Measurements from ENCODE around the gene TRIM28.
"Not testable (repeated sequence)": the region's sequence is repeated elsewhere in the genome, so short reads cannot be mapped to it uniquely, and the experiment has no call there.

Gene TRIM28

DNA sequence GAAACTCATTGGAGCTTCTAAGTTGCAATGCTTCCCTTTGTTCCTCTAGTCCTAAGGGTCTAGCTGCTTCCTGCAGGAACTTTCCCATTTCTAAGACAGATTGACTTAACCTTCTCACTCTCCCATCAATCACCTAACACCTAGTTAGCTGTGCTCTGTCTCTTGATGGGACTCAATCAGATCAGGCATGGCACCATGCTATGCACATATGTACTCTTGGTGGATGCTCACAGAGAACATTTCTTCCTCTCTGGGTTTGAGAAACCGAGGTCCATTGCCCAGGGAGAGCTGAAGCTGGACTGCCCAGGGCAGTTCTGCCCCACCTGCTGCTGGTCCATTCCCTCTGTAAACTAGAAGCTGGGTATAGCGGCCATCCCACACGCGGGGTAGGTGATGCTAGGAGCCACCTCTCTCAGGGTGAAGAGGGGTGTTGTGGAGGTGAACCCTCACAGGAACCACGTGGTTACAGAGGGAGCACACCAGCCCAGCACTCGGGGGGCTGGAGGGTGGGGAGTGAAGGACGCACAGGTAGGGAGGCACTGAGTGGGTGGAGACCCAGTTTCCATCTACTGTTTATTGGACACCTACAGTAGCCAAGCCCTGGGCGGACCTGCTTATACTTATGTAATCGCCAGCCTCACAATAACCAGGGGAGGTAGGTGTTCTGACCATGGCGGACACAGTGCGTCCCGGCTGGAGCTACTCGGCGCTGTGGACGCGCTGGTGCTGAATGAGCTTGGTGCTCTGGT, 17.7 kb downstream of the TRIM28 start:
- no peak for DNase-seq

DNA sequence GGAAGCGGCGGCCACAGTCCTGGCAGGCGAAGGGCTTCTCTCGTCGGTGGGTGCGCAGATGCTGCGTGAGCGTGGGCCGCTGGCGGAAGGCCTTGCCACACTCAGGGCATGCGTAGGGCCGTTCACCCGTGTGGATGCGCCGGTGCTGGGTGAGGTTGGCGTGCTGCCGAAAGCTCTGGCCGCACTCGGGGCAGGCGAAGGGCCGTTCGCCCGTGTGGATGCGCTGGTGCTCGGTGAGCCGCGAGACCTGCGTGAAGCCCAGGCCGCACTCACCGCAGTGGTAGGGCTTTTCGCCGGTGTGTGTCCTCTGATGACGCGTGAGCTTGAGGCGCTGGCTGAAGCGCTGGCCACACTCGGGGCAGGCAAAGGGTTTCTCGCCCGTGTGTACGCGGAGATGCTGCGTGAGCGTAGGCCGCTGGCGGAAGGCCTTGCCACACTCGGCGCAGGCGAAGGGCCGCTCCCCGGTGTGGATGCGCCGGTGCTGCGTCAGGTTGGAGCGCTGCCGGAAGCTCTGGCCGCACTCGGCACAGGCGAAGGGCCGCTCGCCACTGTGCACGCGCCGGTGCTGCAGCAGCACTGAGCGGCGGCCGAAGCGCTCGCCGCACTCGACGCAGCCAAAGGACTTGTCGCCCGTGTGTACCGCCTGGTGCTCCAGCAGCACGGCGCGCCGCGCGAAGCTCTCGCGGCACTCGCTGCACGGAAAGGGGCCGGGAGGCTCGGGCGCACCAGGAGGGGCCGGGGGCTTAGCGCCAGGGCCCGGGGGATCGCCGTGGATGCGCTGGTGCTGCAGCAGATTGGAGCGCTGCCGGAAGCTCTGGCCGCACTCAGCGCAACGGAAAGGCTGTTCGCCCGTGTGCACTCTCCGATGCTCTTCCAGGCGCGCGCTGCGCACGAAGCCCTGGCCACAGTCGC, 18.5 kb downstream of the TRIM28 start:
- peak; percentile 41 for DNase-seq

DNA sequence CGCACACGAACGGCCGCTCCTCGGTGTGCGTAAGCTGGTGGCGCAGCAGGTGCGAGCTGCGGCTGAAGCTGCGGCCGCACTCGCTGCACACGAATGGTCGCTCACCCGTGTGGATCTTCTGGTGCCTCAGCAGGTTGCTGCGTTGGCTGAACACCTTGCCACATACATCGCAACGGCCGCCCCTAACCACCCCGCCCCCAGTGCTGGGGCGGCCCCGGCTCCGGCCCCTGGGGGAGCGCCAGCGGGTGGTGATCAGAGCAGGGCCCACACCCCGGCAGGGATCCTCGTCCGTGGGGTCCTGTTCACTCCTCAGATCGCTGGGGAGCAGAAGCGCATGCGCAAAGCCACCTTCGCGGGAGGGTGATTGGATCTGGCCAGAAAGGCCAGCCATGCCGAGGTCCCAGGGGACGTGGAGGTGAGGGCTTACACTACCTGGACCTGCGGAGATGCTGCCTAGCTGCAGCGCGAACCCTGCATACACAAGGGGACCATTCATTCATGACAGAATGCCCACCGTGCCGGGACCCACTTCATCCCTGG, 19.2 kb downstream of the TRIM28 start:
- peak; percentile 35 for DNase-seq

DNA sequence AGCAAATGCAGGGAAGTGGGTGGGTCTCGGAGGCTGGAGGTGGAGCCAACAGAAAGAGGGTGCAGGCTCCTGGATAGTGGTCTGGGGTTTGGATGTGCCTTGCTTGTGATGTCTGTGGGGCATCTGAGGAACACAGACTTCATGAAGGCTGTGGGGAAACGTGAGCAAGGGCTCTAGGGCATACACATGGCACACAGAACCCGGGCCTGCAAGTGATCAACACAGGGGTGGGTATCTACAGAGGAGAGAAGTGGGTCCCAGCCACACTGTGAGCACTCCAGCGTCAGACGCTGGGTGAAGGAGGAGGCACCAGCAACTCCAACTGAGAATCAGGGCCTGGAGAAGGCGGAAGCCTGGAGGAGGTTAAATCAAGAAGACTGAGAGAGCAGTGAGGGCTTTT, 20.0 kb downstream of the TRIM28 start:
- no peak for DNase-seq

DNA sequence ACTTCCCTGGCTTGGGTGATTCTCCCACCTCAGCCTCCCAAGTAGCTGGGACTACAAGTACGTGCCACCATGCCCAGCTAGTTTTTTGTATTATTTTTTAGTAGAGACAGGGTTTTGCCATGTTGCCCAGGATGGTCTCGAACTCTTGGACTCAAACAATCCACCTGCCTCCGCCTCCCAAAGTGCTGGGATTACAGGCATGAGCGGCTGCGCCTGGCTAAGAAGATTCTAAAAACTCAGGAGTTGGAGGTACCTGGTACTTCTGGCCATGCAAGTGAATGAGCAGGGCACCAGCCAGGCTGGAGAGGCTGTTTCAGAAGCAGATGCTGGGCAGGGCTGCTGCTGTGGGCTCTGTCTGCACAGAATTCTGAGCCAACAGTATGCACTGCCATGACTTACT, 23.1 kb downstream of the TRIM28 start:
- no peak for DNase-seq

DNA sequence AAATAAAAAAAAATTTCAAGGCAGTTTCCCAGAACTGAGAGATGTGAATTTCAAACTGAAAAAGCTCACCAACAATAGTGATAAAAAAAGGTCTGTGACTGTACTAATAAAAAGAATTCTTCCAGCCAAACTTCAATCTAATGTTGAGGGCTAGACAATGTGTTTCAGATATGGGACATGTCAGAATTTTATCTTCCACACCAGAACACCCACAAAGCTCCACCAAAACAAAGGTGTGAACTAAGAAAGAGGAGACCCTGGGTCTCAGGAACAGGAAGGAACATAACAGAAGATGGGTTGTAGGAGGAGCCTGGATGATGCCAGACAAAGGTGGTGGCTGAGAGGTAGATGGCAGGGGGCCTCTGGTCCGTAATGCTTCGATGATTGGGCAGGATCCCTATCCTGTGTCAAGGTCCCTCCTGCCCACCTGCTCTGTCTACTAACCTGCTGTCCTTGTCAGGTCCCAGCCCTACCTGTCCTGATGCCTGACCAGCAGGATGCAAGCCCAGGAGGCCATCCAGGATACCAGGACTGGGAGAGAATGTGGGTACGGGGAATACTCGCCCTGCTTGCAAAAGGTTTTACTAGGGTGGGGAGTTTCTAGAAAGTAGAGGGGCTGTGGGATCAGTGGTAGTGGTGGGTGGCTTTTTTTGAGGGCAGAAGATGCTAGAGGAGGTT, 24.7 kb downstream of the TRIM28 start:
- DNase-seq, result no peak

DNA sequence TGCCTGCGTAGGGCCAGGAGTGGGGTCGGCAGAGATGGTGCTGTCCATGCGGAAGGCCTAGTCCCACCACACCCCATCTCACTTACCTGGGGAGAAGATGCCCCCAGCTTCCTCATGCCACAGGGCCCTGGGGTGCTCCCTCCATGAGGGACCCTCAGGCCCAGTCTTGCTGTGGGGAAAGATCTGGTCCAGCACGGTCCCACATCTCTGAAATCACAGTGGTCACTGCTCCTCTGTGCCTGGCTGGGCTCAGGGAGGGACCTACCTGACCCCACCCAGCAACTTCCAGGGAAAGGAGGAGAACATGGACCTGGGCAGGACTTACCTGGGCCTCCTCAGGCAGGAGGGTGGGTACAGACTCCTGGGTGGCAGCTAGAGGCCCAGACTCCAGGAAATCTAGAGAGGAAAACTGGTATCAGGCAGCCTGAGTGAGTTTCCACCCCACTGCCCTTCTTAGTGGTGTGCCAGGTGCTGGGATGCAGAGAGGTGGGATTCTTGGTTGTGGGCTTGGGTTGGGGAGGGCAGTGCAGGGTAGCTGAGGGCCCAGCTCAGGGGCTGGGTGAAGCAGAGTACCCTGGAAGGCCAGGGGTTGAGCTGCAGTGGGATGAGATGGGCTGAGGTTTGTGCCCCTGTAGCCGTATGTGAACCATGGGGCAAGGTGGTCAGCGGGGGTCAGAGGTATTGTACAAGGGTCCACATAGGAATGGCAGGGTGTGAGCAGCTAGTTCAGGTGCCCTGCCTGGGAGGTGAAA, 25.5 kb downstream of the TRIM28 start:
- DNase-seq, result no peak

DNA sequence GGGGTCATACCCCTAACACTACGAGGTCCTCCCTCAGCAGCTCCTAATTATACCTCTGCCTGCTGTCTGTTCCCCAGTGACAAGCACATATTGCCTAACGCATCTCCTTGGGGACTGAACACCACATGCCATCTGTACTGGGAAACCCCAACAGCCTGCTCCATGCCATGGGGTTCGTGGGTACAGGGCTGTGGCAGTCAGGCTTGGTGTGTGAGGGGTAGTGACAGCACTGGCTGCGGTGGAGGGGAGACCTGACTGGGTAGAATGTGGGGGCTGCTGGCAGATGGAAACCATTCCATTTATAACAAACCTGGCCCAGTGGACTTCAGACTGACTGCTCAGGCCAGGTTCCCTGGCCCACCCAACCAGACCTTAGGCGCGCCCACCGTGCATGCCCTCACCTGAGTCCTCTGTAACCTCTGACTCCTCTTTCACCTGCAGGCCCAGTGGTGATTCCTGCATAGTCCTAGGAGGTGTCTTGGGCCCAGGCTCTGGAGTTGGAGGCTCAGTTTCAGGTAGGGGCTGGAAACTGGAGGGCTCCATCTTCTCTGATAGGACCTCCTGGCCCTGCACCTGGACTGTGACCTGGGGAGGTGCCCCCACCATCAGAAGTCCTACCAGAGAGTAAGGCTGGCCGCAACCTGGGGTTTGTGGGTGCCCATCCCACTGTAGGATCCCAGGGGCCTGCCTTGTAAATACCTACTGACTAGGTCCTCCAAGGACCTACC, 26.2 kb downstream of the TRIM28 start:
- DNase-seq, result no peak

DNA sequence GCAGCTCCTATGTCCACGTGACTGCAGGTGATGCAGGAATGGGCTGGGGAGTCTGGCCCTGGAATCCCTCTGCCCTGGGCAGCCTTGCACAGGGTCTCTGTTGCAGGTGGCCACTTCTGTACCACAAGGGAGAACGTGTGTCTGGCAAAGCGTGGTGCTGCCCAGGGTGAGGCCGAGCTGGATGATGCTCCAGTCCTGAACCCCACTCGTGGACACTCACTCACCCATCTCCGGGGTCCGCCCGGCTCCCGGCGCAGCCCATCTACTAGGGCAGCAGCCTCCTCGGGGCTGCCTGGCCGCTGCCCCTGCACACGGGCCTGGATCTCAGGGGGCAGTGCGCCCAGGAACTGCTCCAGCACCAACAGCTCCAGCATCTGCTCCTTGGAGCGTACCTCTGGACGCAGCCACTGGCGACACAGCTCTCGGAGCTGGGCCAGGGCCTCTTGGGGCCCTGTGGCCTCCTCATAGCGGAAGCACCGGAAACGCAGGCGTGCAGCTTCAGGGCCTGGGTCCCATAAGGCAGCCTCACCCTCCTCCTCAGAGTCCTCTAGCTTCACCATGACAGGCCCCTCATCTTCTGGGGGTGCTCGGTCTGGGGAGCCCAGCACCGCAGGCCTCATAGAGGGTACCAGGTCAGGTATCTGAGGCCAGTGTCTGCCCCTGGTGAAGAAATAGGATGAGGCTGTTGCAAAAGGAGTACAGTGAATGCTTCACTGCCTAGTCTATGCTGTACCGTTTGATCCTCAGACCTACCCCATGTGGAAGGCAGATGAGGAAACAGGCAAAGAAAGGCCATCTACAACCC, 27.1 kb downstream of the TRIM28 start:
- no peak for DNase-seq

DNA sequence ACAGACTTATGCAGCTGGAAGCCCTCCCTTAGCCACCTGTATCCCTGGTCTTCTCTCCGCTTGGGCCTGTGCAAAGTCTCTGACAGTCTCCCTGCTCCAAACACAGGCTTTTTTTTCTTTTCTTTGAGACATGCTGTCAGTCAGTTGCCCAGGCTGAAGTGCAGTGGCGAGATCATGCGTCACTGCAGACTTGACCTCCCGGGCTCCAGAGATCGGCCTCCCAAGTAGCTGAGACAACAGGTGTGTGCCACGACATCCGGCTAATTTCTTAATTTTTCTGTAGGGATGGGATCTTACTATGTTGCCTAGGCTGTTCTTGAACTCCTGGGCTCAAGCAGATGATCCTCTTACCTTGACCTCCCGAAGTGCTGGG, 27.7 kb downstream of the TRIM28 start:
- no peak for DNase-seq

DNA sequence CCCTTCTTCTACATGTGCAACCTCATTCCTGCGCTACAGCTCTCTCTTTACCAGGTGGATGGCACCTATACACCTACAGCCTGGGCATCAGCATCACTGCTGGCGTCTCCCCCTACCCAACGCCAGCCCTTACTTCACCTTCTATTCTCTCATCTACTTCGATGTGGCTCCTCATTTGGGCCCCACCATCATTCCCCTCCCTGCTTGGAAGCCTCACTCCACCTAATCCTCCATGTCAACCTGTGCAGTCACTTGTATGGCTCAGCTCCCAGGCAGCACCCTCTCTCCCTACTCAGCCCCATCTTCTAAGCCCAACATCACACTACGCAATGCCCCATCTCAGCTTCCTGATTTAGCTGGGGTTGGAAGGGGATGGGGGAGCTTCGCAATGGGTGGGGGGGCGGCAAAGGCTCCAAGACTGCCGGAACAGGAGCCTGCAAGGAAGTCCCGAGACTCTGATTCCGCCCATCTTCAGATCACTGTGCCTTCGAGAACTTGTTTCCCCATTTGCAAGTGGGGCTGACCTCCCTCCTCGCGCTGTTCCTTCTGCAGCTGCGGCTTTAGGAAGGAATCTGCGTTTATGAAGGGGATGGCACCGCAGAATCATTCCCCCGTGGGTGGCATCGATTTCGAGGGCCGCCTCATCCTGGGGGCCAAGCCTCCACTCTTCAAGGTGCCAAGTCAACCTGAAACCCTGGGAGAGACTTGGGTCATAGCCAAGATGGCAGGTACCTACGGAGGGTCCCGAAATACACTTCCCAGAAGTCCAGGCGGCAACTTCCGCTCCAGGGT, 28.4 kb downstream of the TRIM28 start:
- no peak for DNase-seq

DNA sequence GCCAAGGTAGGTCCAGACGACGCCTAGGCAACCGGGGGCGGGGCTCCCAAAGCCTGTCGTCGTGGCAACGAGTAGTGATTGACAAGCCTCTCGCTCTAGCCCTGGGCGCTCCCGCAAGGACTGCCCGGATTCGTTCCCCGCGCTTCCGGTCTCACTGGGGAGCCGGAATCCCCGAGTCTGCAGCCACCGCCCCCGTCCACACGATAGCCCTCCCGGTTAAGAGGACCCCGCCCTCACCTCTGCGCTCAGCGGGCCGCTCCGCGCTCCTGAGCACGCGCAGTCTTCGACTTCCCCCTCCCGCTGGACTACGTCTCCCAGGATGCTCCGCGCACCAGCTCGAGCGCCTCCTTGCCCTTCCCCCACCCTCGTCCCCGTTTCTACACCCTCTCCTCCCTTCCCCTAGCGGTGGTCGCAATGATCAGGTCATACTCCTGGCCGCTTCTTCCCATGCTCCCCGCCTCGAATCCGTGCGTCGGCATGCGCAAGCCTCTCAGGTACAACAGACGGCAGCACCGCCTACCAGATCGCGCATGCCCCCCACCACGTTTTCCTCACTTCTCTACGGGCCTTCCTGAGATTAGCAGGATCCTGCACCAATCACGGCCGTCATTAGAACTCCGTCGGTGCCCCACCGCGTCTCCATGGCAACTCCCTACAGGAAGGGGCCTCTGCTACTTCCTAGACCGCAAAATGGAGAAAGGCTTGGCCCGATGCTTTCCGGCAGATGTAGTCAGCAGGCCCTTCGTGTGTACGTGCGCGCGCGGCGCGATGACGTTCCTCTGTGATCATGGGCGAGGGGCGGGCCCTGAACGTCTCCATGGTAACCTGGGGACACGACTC, 29.2 kb downstream of the TRIM28 start, which contains the start of gene MZF1:
Gene MZF1 (minus strand): TSS at position 518 of the 840 bp plus-strand sequence. CDS start 1,946 bp downstream, outside the sequence.
- DNase-seq, result peak; percentile 100

DNA sequence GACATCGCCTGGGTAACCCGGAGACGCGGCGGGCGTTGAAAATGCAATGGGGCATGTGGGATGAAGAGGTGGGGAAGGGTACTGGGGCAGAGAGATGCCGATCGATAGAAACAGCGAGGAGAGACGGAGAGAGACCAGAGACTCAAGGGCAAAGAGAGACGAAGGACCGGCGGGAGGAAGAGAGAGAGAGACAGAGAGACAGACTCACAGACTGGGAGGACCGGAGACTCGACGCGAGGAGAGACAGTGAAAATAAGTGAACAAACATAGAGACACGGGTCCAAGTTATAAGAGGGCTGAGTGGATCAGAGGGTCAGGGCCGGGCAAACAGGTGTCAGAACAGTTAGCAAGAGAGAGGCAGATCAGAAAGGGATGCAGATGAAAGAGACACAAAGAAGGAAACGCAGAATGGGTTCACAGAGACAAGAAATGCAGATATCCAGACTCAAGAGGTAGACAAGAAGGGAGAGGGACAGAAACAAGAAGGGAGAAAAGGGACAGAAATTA, 29.8 kb downstream of the TRIM28 start:
- DNase-seq, result no peak

DNA sequence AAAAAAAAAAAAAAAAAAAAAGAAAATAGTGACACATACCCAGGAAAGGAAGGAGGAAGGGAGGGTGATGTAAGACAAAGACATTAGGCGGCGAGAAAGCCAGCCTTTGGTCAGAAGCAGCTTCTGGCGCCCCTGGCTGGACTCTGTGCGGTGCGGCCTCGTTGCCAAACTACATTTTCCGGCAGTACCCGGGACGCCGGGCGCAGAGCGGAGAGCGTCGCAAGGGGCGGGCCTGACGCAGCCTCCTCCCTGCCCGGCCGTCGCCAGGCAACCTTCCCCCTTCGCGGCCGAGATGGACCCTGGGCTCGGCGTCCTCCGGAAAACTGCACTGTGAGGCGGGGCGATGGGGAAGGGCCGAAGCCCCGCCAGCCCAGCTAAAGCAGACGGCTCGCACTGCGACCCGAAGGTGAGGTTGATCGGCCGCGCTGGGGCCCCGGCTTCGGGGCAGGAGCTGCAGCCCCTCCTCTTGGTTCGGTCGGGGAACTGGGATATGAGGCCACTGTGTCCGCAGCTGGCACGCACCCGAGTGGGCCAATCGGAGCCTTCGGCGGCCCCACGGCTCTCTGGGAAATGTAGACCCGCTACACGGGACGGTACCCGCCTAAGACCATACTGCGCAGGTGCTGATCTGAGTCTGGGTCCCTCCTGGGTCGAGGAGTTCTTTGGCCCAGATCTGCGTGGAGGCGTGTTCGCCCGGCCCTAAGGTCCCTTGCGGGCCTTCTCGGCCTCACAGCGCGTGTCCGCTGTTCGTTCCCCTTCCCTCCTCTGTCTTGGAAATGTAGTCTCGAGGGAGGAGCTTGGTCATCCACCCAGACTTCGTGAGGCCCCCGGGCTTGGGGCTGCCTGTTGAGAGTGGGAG, 31.5 kb downstream of the TRIM28 start:
- peak; percentile 86 for DNase-seq

DNA sequence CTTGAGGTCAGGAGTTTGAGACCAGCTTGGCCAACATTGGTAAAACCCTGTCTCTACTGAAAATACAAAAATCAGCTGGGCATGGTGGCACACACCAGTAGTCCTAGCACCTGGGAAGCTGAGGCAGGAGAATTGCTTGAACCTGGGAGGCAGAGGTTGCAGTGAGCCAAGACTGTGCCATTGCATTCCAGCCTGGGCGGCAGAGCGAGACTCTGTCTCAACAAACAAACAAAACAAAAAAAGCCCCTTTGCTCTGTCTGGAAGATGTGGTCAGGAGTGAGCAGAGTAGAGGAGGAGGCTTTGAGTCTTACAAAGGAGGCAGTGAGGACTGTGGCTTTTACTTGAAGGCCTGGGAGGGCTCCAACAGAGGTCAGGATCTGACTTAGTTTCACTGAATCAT, 33.7 kb downstream of the TRIM28 start:
- DNase-seq, result not testable (repeated sequence)

DNA sequence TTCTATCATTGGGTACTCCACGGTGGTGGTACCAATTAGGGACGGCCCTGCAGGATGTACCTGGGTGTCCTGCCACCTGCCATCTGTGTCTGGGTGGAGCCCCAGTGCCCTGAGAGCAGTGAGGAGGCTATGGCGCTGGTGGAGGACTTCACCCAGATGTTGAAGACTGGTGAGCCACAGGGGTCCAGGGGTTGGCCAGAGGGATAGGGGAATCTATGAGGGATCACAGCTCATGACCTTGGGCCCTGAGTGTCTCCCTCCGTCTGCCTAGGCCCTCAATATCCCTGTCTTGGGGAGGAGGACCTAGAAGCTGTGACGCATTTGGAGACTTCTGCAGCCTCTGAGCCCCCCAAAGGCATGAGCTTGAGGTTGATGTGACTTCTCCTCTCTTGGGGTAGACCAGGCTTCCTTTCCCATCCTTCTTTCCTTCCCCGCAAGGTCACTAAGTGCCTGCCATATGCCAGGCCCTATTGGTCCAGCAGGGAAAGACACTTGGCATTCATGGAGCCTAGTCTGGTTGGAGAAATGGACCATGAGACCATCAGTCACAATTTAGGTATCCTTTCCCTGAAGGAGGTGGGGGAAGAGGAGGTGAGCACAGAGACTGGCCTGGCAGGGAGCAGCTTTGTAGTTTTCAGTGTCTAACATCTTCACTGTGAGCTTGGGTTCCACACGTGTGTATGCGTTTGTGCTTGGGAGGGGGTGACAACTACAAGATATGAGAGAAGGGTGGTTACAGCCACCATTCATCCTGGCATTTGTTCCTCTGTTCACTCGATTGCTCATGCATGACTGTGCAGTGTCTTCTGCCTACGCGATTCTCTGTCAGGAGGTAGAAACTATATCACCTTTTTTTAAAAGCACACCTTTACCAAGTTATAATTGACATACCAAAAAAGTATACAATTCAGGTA, 34.4 kb downstream of the TRIM28 start:
- DNase-seq, result no peak

Measured in CD4-positive, alpha-beta T cell treated with Interleukin-10 for 1 hour (primary cell).